Sigmoid colon (tissue), 4 donors: ENCODE measurements around the gene GLCCI1.

ENCODE experiments used
- EP300 ChIP-seq, 4 donors: sonication (generic); formaldehyde crosslinking; IDR thresholded peaks; one replicate each; pipeline ENCODE4 v1.6.1; 2017; ENCODE audit warnings: antibody characterized with exemption in 4 of 4
- POLR2A ChIP-seq, 2 donors: fragments of 450-650 bp; IDR thresholded peaks; one replicate each; pipeline ENCODE4 v1.6.1; 2016; ENCODE audit warnings: antibody characterized with exemption in 2 of 2, mild to moderate bottlenecking in 2 of 2, moderate library complexity in 2 of 2
- POLR2AphosphoS5 ChIP-seq, 4 donors: sonication (generic); formaldehyde crosslinking; IDR thresholded peaks; one replicate each; pipeline ENCODE4 v1.6.1; 2017; ENCODE audit warnings: antibody characterized with exemption in 4 of 4
- TF ChIP-seq, protein P1 (sequence below), 4 experiments: fragments of 450-650 bp in 3 of 4; fragments of 200-600 bp in 1 of 4; IDR thresholded peaks; one replicate each; pipeline ENCODE4 v1.5.1; 2016 to 2019; ENCODE audit warnings: antibody characterized with exemption in 4 of 4, mild to moderate bottlenecking in 3 of 4, moderate library complexity in 2 of 4

DNA sequence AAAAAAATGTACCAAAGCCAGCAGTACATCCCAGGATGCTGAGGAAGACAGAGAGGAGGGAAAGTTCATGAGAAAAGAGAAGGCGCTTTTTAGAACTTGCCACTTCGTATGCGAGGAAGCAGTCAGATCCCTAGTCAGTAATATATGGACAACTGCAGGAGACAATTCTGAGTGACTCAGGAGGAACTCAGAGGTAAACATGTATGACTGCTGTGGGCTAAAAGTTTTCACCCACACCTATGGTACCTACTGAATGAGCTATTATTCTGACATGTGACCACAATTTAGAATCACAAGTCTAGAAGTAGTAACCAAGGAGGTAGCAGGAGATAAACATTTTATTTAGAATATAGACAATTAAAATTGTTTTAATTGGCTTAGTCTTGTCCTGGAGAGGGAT is 166.8 kb downstream of the GLCCI1 start:
- TF ChIP-seq POLR2AphosphoS5 (IDR thresholded peaks at IDR 0.05) (no peak), EP300 (IDR thresholded peaks at IDR 0.05) (no peak), POLR2A (IDR thresholded peaks at IDR 0.05) (no peak)
- TF ChIP-seq, protein P1, sequence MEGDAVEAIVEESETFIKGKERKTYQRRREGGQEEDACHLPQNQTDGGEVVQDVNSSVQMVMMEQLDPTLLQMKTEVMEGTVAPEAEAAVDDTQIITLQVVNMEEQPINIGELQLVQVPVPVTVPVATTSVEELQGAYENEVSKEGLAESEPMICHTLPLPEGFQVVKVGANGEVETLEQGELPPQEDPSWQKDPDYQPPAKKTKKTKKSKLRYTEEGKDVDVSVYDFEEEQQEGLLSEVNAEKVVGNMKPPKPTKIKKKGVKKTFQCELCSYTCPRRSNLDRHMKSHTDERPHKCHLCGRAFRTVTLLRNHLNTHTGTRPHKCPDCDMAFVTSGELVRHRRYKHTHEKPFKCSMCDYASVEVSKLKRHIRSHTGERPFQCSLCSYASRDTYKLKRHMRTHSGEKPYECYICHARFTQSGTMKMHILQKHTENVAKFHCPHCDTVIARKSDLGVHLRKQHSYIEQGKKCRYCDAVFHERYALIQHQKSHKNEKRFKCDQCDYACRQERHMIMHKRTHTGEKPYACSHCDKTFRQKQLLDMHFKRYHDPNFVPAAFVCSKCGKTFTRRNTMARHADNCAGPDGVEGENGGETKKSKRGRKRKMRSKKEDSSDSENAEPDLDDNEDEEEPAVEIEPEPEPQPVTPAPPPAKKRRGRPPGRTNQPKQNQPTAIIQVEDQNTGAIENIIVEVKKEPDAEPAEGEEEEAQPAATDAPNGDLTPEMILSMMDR (IDR thresholded peaks at IDR 0.05), result no peak
